Measurements from ENCODE around the gene GRM5.
"Not testable (repeated sequence)": the region's sequence is repeated elsewhere in the genome, so short reads cannot be mapped to it uniquely, and the experiment has no call there.

DNA sequence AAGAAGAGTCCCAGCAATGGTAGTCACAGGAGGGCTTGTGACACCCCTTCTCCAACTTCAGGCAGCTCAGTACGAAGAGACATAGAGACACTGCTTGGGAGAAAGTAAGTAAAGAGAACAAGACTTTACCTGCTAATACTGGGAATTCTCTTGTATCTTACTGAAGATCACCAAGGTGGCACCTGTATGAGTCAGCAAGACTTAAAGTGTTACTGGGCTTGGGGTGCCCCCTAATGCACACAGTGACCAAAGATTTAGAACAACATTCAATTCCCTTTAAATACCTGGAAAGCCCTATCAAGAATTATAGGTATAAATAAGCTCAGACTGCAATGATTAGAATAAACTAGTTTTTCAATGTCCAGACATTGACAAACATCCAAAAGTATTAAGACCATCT, 148.7 kb downstream of the GRM5 start:
- TF ChIP-seq, protein P1, sequence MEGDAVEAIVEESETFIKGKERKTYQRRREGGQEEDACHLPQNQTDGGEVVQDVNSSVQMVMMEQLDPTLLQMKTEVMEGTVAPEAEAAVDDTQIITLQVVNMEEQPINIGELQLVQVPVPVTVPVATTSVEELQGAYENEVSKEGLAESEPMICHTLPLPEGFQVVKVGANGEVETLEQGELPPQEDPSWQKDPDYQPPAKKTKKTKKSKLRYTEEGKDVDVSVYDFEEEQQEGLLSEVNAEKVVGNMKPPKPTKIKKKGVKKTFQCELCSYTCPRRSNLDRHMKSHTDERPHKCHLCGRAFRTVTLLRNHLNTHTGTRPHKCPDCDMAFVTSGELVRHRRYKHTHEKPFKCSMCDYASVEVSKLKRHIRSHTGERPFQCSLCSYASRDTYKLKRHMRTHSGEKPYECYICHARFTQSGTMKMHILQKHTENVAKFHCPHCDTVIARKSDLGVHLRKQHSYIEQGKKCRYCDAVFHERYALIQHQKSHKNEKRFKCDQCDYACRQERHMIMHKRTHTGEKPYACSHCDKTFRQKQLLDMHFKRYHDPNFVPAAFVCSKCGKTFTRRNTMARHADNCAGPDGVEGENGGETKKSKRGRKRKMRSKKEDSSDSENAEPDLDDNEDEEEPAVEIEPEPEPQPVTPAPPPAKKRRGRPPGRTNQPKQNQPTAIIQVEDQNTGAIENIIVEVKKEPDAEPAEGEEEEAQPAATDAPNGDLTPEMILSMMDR (IDR thresholded peaks at IDR 0.05): not testable (repeated sequence)
- TF ChIP-seq POLR2AphosphoS5 (IDR thresholded peaks at IDR 0.05); POLR2A (IDR thresholded peaks at IDR 0.05); EP300 (IDR thresholded peaks at IDR 0.05; ENCODE audit: low read depth): not testable (repeated sequence)

All from transverse colon (tissue), 4 donors.